Ishikawa (cell line): ENCODE results near the gene DZIP1L.

ENCODE experiments used
- CEBPB ChIP-seq: IDR thresholded peaks from 2 replicates; pipeline ENCODE4 v1.6.1; 2012
- CREB1 ChIP-seq: IDR thresholded peaks from 2 replicates; pipeline ENCODE4 v1.6.1; 2012; ENCODE audit warnings: low read depth
- EGR1 ChIP-seq: IDR thresholded peaks from 2 replicates; pipeline ENCODE4 v1.6.1; 2012
- EP300 ChIP-seq: IDR thresholded peaks from 2 replicates; pipeline ENCODE4 v1.6.1; 2012; ENCODE audit warnings: borderline replicate concordance
- FOXM1 ChIP-seq: IDR thresholded peaks from 2 replicates; pipeline ENCODE4 v1.6.1; 2012; ENCODE audit warnings: low read depth, borderline replicate concordance
- RAD21 ChIP-seq: IDR thresholded peaks from 2 replicates; pipeline ENCODE4 v1.6.1; 2012; ENCODE audit warnings: low read depth
- REST ChIP-seq: IDR thresholded peaks from 2 replicates; pipeline ENCODE4 v1.6.1; 2012; ENCODE audit warnings: low read depth, mild to moderate bottlenecking
- TAF1 ChIP-seq: IDR thresholded peaks from 2 replicates; pipeline ENCODE4 v1.6.1; 2012; ENCODE audit warnings: low read depth, mild to moderate bottlenecking
- TCF12 ChIP-seq: IDR thresholded peaks from 2 replicates; pipeline ENCODE4 v1.6.1; 2012; ENCODE audit warnings: low read depth
- TEAD4 ChIP-seq: IDR thresholded peaks from 2 replicates; pipeline ENCODE4 v1.6.1; 2012
- YY1 ChIP-seq: IDR thresholded peaks from 2 replicates; pipeline ENCODE4 v1.6.1; 2012; ENCODE audit warnings: low read depth
- ZBTB7A ChIP-seq: IDR thresholded peaks from 2 replicates; pipeline ENCODE4 v1.6.1; 2012; ENCODE audit warnings: low read depth
- TF ChIP-seq, protein P1 (sequence below): IDR thresholded peaks from 2 replicates; pipeline ENCODE4 v1.6.1; 2012
- TF ChIP-seq, protein P2 (sequence below): IDR thresholded peaks from 2 replicates; pipeline ENCODE4 v1.6.1; 2012

- TF ChIP-seq YY1 (no peak), EP300 (no peak), CEBPB (no peak), TEAD4 (no peak), REST (no peak), RAD21 (no peak), TAF1 (no peak), FOXM1 (no peak), CREB1 (no peak), ZBTB7A (no peak), EGR1 (no peak), TCF12 (no peak)
- TF ChIP-seq, protein P1, sequence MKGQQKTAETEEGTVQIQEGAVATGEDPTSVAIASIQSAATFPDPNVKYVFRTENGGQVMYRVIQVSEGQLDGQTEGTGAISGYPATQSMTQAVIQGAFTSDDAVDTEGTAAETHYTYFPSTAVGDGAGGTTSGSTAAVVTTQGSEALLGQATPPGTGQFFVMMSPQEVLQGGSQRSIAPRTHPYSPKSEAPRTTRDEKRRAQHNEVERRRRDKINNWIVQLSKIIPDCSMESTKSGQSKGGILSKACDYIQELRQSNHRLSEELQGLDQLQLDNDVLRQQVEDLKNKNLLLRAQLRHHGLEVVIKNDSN, result no peak
- TF ChIP-seq, protein P2, sequence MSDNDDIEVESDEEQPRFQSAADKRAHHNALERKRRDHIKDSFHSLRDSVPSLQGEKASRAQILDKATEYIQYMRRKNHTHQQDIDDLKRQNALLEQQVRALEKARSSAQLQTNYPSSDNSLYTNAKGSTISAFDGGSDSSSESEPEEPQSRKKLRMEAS, result no peak
Observed at GRCh38 chr3:138012526-138012925, 102.9 kb downstream of the DZIP1L start.
